ENCODE measurements around the gene PCNX2. TPM values are rescaled to one million over a fixed set of nuclear protein-coding genes. Genes with fewer than 3 reads are reported as not detected.

The PCNX2 gene
- total and polyA plus RNA-seq, 2 experiments from 2014 or later = 42.9 to 88.3 TPM

GRCh38 chr1:233281711-233282581 is 13.6 kb downstream of the PCNX2 start:
- Mint-ChIP-seq H3K9me3 (no peaks in the 10 kb centered on the region), H3K27me3 (ENCODE audit: insufficient read depth, low read depth, poor library complexity) (no peaks in the 10 kb centered on the region), H3K4me1 (peaks cover 49% of the 10 kb centered on the region), H3K4me3 (no peak overlapping the region), H3K27ac (peak overlapping the region; percentile 69), H3K36me3 (ENCODE audit: low read depth) (peaks cover 56% of the 10 kb centered on the region)
- no peak overlapping the region for H3K4me3 ChIP-seq
- H3K9me2 ChIP-seq (ENCODE audit: insufficient read depth) = peaks cover 3% of the 10 kb centered on the region; the same call in 1 of the 2 replicates
- TF ChIP-seq CREB1 (CRISPR knock-in tag; IDR thresholded peaks at IDR 0.05; ENCODE audit: low read depth) (no peak), STAT1 (IDR thresholded peaks at IDR 0.05; ENCODE audit: unreplicated experiment) (no peak), NANOG (IDR thresholded peaks at IDR 0.05; ENCODE audit: borderline replicate concordance) (no peak), ZNF114 (CRISPR knock-in tag; IDR thresholded peaks at IDR 0.05) (no peak), JUNB (IDR thresholded peaks at IDR 0.05; ENCODE audit: unreplicated experiment) (no peak), EZH2 (IDR thresholded peaks at IDR 0.05; ENCODE audit: low read depth, unreplicated experiment) (no peak), ZNF331 (CRISPR knock-in tag; IDR thresholded peaks at IDR 0.05; ENCODE audit: low read depth) (no peak), ETS1 (IDR thresholded peaks at IDR 0.05) (no peak), POLR2AphosphoS5 (IDR thresholded peaks at IDR 0.05; ENCODE audit: low read depth) (no peak), EZH2phosphoT487 (IDR thresholded peaks at IDR 0.05; ENCODE audit: unreplicated experiment) (no peak), REST (IDR thresholded peaks at IDR 0.05; ENCODE audit: unreplicated experiment) (no peak)
- TF ChIP-seq, protein P1, sequence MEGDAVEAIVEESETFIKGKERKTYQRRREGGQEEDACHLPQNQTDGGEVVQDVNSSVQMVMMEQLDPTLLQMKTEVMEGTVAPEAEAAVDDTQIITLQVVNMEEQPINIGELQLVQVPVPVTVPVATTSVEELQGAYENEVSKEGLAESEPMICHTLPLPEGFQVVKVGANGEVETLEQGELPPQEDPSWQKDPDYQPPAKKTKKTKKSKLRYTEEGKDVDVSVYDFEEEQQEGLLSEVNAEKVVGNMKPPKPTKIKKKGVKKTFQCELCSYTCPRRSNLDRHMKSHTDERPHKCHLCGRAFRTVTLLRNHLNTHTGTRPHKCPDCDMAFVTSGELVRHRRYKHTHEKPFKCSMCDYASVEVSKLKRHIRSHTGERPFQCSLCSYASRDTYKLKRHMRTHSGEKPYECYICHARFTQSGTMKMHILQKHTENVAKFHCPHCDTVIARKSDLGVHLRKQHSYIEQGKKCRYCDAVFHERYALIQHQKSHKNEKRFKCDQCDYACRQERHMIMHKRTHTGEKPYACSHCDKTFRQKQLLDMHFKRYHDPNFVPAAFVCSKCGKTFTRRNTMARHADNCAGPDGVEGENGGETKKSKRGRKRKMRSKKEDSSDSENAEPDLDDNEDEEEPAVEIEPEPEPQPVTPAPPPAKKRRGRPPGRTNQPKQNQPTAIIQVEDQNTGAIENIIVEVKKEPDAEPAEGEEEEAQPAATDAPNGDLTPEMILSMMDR (conservative IDR thresholded peaks at IDR 0.05; ENCODE audit: low read depth in 2 of 2) = no peak
- TF ChIP-seq, protein P2, sequence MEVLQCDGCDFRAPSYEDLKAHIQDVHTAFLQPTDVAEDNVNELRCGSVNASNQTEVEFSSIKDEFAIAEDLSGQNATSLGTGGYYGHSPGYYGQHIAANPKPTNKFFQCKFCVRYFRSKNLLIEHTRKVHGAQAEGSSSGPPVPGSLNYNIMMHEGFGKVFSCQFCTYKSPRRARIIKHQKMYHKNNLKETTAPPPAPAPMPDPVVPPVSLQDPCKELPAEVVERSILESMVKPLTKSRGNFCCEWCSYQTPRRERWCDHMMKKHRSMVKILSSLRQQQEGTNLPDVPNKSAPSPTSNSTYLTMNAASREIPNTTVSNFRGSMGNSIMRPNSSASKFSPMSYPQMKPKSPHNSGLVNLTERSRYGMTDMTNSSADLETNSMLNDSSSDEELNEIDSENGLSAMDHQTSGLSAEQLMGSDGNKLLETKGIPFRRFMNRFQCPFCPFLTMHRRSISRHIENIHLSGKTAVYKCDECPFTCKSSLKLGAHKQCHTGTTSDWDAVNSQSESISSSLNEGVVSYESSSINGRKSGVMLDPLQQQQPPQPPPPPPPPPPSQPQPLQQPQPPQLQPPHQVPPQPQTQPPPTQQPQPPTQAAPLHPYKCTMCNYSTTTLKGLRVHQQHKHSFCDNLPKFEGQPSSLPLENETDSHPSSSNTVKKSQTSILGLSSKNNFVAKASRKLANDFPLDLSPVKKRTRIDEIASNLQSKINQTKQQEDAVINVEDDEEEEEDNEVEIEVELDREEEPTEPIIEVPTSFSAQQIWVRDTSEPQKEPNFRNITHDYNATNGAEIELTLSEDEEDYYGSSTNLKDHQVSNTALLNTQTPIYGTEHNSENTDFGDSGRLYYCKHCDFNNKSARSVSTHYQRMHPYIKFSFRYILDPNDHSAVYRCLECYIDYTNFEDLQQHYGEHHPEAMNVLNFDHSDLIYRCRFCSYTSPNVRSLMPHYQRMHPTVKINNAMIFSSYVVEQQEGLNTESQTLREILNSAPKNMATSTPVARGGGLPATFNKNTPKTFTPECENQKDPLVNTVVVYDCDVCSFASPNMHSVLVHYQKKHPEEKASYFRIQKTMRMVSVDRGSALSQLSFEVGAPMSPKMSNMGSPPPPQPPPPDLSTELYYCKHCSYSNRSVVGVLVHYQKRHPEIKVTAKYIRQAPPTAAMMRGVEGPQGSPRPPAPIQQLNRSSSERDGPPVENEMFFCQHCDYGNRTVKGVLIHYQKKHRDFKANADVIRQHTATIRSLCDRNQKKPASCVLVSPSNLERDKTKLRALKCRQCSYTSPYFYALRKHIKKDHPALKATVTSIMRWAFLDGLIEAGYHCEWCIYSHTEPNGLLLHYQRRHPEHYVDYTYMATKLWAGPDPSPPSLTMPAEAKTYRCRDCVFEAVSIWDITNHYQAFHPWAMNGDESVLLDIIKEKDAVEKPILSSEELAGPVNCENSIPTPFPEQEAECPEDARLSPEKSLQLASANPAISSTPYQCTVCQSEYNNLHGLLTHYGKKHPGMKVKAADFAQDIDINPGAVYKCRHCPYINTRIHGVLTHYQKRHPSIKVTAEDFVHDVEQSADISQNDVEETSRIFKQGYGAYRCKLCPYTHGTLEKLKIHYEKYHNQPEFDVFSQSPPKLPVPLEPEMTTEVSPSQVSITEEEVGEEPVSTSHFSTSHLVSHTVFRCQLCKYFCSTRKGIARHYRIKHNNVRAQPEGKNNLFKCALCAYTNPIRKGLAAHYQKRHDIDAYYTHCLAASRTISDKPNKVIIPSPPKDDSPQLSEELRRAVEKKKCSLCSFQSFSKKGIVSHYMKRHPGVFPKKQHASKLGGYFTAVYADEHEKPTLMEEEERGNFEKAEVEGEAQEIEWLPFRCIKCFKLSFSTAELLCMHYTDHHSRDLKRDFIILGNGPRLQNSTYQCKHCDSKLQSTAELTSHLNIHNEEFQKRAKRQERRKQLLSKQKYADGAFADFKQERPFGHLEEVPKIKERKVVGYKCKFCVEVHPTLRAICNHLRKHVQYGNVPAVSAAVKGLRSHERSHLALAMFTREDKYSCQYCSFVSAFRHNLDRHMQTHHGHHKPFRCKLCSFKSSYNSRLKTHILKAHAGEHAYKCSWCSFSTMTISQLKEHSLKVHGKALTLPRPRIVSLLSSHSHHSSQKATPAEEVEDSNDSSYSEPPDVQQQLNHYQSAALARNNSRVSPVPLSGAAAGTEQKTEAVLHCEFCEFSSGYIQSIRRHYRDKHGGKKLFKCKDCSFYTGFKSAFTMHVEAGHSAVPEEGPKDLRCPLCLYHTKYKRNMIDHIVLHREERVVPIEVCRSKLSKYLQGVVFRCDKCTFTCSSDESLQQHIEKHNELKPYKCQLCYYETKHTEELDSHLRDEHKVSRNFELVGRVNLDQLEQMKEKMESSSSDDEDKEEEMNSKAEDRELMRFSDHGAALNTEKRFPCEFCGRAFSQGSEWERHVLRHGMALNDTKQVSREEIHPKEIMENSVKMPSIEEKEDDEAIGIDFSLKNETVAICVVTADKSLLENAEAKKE (CRISPR knock-in tag; IDR thresholded peaks at IDR 0.05) = no peak
- no peak overlapping the region for H2AFZ ChIP-seq
- peaks cover 34% of the 10 kb centered on the region for H4K20me1 ChIP-seq (replicated peaks; ENCODE audit: insufficient read depth)
- peak overlapping the region; percentile 22; the same call in 1 of the 2 replicates for H3K27ac ChIP-seq (ENCODE audit: low read depth)
- H3K27me3 ChIP-seq (ENCODE audit: insufficient read depth) = no peaks in the 10 kb centered on the region
- ATAC-seq (peak; percentile 56), DNase-seq (ENCODE audit: low spot score) (no peak)
- H3K36me3 ChIP-seq (ENCODE audit: insufficient read depth) = peaks cover 2% of the 10 kb centered on the region; the same call in 1 of the 2 replicates
- no peak overlapping the region for H3K4me2 ChIP-seq
- H3K4me1 ChIP-seq (ENCODE audit: insufficient read depth) = peaks cover 25% of the 10 kb centered on the region; the same call in 1 of the 2 replicates
- H3K79me2 ChIP-seq (replicated peaks; ENCODE audit: insufficient read depth) = peaks cover 100% of the 10 kb centered on the region
- H3F3A ChIP-seq (replicated peaks; ENCODE audit: low read depth) = no peaks in the 10 kb centered on the region
